HepG2 (cell line): ENCODE results near the gene IQSEC1. TPM values are rescaled to one million over a fixed set of nuclear protein-coding genes. Genes with fewer than 3 reads are reported as not detected.

Experiments
- ATAC-seq: fragments of 200-7000 bp; cut with Tn5 transposase; 3 replicates; pipeline ENCODE4 v1.9.1; 2020; ENCODE audit warnings: mild to moderate bottlenecking, moderate library complexity
- BruUV-seq: library from RNA; stranded (reverse); fragments of 400-500 nt; replicated peaks from 2 replicates; lab custom pipeline; 2021; lab: Mats Ljungman, UMichigan
- CTCF ChIA-PET: fragments of 300-600 bp; formaldehyde crosslinking; extraction: SDS; loops from one replicate; lab custom pipeline; 2021; ENCODE audit warnings: low total read pairs, inconsistent platforms, low intra/inter-chr PET ratio; lab: Yijun Ruan, JAX
- POLR2A ChIA-PET: fragments of 350-600 bp; sonication (Branson Sonifier 250); formaldehyde crosslinking; loops from one replicate; lab custom pipeline; 2020; ENCODE audit warnings: antibody characterized with exemption, inconsistent platforms; lab: Yijun Ruan, JAX
- DNase-seq: peaks from one replicate; pipeline ENCODE4 v3.0.0-alpha.2; 2015; ENCODE audit warnings: low spot score
- FAIRE-seq: peaks from 3 replicates; lab custom pipeline; 2011; peaks lifted over from hg19 to GRCh38; lab: Jason Lieb, UNC
- H2AFZ ChIP-seq: one replicate; pipeline ENCODE4 v1.6.1; 2011; ENCODE audit warnings: low read length, inconsistent platforms
- H3K27ac ChIP-seq: fragments of 300-600 bp; 3 replicates; pipeline ENCODE4 v1.8.0; 2011; ENCODE audit warnings: mixed run types, mild to moderate bottlenecking, mixed read lengths, low read length, inconsistent platforms; ENCODE audit not compliant: insufficient read depth; ENCODE audit errors: extremely low read length
- H3K27me3 ChIP-seq, 2 experiments: fragments of 200-600 bp in 1 of 2; 2 replicates in 1 of 2; 3 replicates in 1 of 2; pipeline versions ENCODE4 v1.6.0 to v1.8.0; 2011; ENCODE audit warnings: low read length in 2 of 2, mild to moderate bottlenecking in 2 of 2, moderate library complexity in 2 of 2, inconsistent platforms in 1 of 2; ENCODE audit not compliant: insufficient read depth in 2 of 2, control insufficient read depth in 1 of 2
- H3K36me3 ChIP-seq, 2 experiments: fragments of 200-600 bp in 1 of 2; replicated peaks in 1 of 2; 2 replicates in 1 of 2; 3 replicates in 1 of 2; pipeline versions ENCODE4 v1.5.1 to v1.8.0; 2011; ENCODE audit warnings: low read length in 2 of 2, inconsistent platforms in 1 of 2; ENCODE audit not compliant: insufficient read depth in 2 of 2, control insufficient read depth in 1 of 2
- H3K4me1 ChIP-seq: 2 replicates; pipeline ENCODE4 v1.5.1; 2012; ENCODE audit warnings: low read length, inconsistent platforms; ENCODE audit not compliant: insufficient read depth
- H3K4me2 ChIP-seq: 2 replicates; pipeline ENCODE4 v1.6.0; 2011; ENCODE audit warnings: low read depth, low read length, inconsistent platforms
- H3K4me3 ChIP-seq, 3 experiments: fragments of 200-600 bp in 1 of 3; sonication (generic), shearing (Covaris generic) in 1 of 3; replicated peaks in 1 of 3; 2 replicates each; pipeline ENCODE4 v1.5.1; 2011 to 2016; ENCODE audit warnings: low read length in 3 of 3, inconsistent platforms in 2 of 3, low read depth in 2 of 3, mild to moderate bottlenecking in 2 of 3, control low read depth in 1 of 3, mixed read lengths in 1 of 3; ENCODE audit not compliant: insufficient read depth in 1 of 3
- H3K79me2 ChIP-seq: one replicate; pipeline ENCODE4 v1.6.1; 2011; ENCODE audit warnings: low read length, inconsistent platforms; ENCODE audit not compliant: insufficient read depth
- H3K9ac ChIP-seq: 2 replicates; pipeline ENCODE4 v1.6.0; 2011; ENCODE audit warnings: mild to moderate bottlenecking, low read depth, low read length, inconsistent platforms; ENCODE audit not compliant: insufficient read depth
- H3K9me3 ChIP-seq: 2 replicates; pipeline ENCODE4 v1.5.1; 2012; ENCODE audit warnings: mild to moderate bottlenecking, low read length
- H4K20me1 ChIP-seq: 2 replicates; pipeline ENCODE4 v1.6.0; 2011; ENCODE audit warnings: inconsistent platforms, mild to moderate bottlenecking, low read length, moderate library complexity; ENCODE audit not compliant: insufficient read depth
- GMEB1 ChIP-seq: sonication (generic); formaldehyde crosslinking; IDR thresholded peaks from 2 replicates; pipeline ENCODE4 v1.5.1; 2020; ENCODE audit warnings: missing genetic modification reagents, mild to moderate bottlenecking, borderline replicate concordance
- KAT7 ChIP-seq: IDR thresholded peaks from 2 replicates; pipeline ENCODE4 v1.6.1; 2018; ENCODE audit warnings: borderline replicate concordance, missing compliant biosample characterization
- TERF1 ChIP-seq: sonication (generic); formaldehyde crosslinking; IDR thresholded peaks from 2 replicates; pipeline ENCODE4 v1.8.0; 2022; ENCODE audit warnings: mild to moderate bottlenecking, missing genetic modification reagents, moderate library complexity
- ZGPAT ChIP-seq: IDR thresholded peaks from 2 replicates; pipeline ENCODE4 v1.6.1; 2016; ENCODE audit warnings: mild to moderate bottlenecking
- ZNF460 ChIP-seq: sonication (generic); formaldehyde crosslinking; IDR thresholded peaks from 2 replicates; pipeline ENCODE4 v1.5.1; 2020; ENCODE audit warnings: missing genetic modification reagents, mild to moderate bottlenecking, borderline replicate concordance
- ZNF703 ChIP-seq: sonication (generic); formaldehyde crosslinking; IDR thresholded peaks from 2 replicates; pipeline ENCODE4 v1.5.1; 2020; ENCODE audit warnings: missing genetic modification reagents, mild to moderate bottlenecking, moderate library complexity, borderline replicate concordance
- ZNF891 ChIP-seq: sonication (generic); formaldehyde crosslinking; IDR thresholded peaks from 2 replicates; pipeline ENCODE4 v1.5.0; 2020; ENCODE audit warnings: mild to moderate bottlenecking, missing genetic modification reagents
- WGBS: methylation state at CpG from one replicate; pipeline ENCODE4 v1.1.6; 2017; ENCODE audit warnings: low lambda C conversion rate; 5-methylcytosine and 5-hydroxymethylcytosine counted together
- in situ Hi-C: cut with HindIII; loops from 2 replicates; pipeline ENCODE4 v1.10.0; 2017; ENCODE audit warnings: low pct_unique_long_range_greater_than_20kb; ENCODE audit not compliant: extremely low pct_ligation_motif_present
- intact Hi-C: fragments of 100-400 bp; cut with micrococcal nuclease; formaldehyde crosslinking; loops from one replicate; pipeline ENCODE4 v1.10.0; 2022; ENCODE audit not compliant: unreplicated experiment
- polyA plus RNA-seq, 8 experiments: library from polyadenylated mRNA; depleted of rRNA in 3 of 8; stranded (reverse) in 7 of 8; unstranded in 1 of 8; fragments of >200 nt; fragmentation: Illumina TruSeq in 4 of 8; extraction: Trizol in 4 of 8; gene quantifications; 2 replicates each; pipeline versions ENCODE4 v1.2.1 to v1.2.3, GENCODE V29; 2011 to 2016; ENCODE audit warnings: low read depth in 4 of 8, missing spikeins in 1 of 8, mixed read lengths in 1 of 8; ENCODE audit not compliant: insufficient read depth in 1 of 8
- total RNA-seq, 5 experiments: library from RNA; depleted of rRNA; stranded (reverse); fragments of >200 nt; fragmentation: Illumina TruSeq; extraction: Trizol; gene quantifications; 2 replicates each; pipeline ENCODE4 v1.2.3, GENCODE V29; 2016; ENCODE audit warnings: low read depth in 1 of 5

IQSEC1 gene
- total and polyA plus RNA-seq, 2 of the 13 experiments (the other 11 are each of a cell fraction or from before 2014, with no cell fraction given): 17.4 to 20.2 TPM

GRCh38 chr3:12878141-12878574 lies 195.1 kb downstream of the IQSEC1 start (continued):
- no peak for TF ChIP-seq TERF1
- TF ChIP-seq, all 625 proteins: peak for 0

- Histone ChIP-seq H3K4me3 (no peak overlapping the region), H3K27me3 (peaks cover 5 to 47% of the 10 kb centered on the region in 2 experiments), H4K20me1 (0 out of 2 replicates have a peak, but pooled peaks cover 2% of the 10 kb centered on the region), H3K9me3 (no peaks in the 10 kb centered on the region), H3K4me2 (no peak overlapping the region), H3K79me2 (no peaks in the 10 kb centered on the region), H2AFZ (no peak overlapping the region), H3K9ac (no peak overlapping the region), H3K36me3 (no peaks in the 10 kb centered on the region), H3K27ac (no peak overlapping the region), H3K4me1 (peaks cover 8% of the 10 kb centered on the region; the same call in 1 of the 2 replicates)
- CTCF ChIA-PET: no interaction called here
- POLR2A ChIA-PET: no interaction called here
- no TSS peak for BruUV-seq
- intact Hi-C loops (no loop called here), in situ Hi-C loops (no loop called here)
- FAIRE-seq (no peak), DNase-seq (no peak), ATAC-seq (no peak)
- WGBS: 36% methylated on average over 4 of the region's 7 CpGs
- TF ChIP-seq KAT7 (CRISPR knock-in tag) (no peak), ZNF891 (CRISPR knock-in tag) (no peak), ZNF460 (CRISPR knock-in tag) (no peak), ZGPAT (CRISPR knock-in tag) (no peak), ZNF703 (CRISPR knock-in tag) (no peak), GMEB1 (CRISPR knock-in tag) (no peak)
These were observed 196.2 kb downstream of the IQSEC1 start for GRCh38 chr3:12877040-12877439.
